ENCODE data around the gene NSMCE4A.
"Not testable (repeated sequence)": the region's sequence is repeated elsewhere in the genome, so short reads cannot be mapped to it uniquely, and the experiment has no call there.

DNA sequence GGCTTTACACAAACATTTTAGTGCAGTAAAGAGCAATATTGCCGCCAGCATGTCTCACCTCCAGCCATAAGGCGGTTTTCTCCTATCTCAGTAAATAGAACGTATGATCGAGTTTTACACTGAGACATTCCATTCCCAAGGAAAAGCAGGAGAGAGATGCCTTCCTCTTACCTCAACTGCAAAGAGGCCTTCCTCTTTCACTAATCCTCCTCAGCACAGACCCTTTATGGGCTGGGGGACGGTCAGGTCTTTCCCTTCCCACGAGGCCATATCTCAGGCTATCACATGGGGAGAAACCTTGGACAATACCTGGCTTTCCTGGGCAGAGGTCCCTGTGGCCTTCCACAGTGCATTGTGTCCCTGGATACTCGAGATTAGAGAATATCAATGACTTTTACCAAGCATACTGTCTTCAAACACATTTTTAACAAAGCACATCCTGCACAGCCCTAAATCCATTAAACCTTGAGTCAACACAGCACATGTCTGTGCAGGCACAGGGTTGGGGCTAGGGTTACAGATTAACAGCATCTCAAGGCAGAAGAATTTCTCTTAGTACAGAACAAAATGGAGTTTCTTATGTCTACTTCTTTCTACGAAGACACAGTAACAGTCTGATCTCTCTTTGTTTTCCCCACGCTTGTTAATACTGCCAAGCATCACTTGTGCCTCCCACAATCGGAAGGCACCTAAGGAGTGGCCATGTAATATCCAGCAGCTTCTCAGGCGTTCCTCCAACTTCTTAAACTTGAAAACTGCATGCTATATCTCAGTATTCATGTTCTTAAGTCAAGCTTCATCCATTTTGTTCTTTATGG lies 44.5 kb downstream of the NSMCE4A start:
- TF ChIP-seq, protein P1, sequence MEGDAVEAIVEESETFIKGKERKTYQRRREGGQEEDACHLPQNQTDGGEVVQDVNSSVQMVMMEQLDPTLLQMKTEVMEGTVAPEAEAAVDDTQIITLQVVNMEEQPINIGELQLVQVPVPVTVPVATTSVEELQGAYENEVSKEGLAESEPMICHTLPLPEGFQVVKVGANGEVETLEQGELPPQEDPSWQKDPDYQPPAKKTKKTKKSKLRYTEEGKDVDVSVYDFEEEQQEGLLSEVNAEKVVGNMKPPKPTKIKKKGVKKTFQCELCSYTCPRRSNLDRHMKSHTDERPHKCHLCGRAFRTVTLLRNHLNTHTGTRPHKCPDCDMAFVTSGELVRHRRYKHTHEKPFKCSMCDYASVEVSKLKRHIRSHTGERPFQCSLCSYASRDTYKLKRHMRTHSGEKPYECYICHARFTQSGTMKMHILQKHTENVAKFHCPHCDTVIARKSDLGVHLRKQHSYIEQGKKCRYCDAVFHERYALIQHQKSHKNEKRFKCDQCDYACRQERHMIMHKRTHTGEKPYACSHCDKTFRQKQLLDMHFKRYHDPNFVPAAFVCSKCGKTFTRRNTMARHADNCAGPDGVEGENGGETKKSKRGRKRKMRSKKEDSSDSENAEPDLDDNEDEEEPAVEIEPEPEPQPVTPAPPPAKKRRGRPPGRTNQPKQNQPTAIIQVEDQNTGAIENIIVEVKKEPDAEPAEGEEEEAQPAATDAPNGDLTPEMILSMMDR (conservative IDR thresholded peaks at IDR 0.05 in 1 of 2, IDR thresholded peaks at IDR 0.05 in 1 of 2; ENCODE audit: extremely low read depth in 1 of 2, insufficient read depth in 1 of 2, low read depth in 1 of 2, low read length in 2 of 2): not testable (repeated sequence)
- TF ChIP-seq EZH2 (IDR thresholded peaks at IDR 0.05; ENCODE audit: borderline replicate concordance, low read length): not testable (repeated sequence)
